NCI-H748 treated with DMSO at 0.1 percent for 48 hours (cell line): ENCODE results near the gene PHF20.
"Not testable (repeated sequence)": the region's sequence is repeated elsewhere in the genome, so short reads cannot be mapped to it uniquely, and the experiment has no call there.

Experiments
- DNase-seq: peaks from one replicate; lab custom pipeline; 2025; lab: John Stamatoyannopoulos, UW

The PHF20 gene

DNA sequence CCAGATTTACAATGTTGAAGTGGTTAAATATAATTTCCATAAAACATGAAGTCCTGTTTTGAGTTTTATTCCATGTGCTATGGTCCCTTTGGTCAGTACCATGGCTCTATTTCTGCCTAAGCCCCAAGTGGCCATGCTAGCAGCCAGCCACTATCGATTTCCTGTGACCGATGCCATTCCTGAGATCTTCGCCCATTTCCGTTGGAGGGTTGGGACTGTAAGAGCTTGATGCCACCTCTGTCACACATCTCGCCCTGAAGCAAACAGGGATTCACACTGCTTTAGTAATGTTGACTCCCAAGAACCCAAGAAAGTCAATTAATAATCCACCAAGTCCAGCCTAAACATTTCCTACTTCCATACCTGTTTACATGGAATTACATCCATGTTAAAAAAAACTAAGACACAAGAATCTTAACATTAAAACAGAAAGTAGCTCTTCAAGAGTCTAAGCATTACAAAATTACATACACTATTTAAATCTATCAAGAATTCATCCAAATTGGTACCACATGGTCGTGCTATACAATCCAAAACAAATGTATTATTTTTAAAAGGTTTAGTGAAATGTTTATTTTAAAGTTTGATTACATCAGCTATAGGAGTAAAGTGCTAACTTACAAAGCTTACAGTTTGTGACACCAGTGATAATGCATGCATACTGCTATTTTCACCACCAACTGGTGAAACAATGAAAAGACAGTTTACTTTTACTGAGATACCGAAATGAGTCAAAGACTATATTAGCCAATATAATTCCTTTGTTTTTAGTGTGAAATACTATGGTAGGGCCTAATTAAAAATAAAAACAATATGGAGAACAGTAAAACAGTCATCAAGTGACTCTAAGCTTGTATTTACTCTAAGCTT lies 32.3 kb upstream of the PHF20 start:
- no peak for DNase-seq

DNA sequence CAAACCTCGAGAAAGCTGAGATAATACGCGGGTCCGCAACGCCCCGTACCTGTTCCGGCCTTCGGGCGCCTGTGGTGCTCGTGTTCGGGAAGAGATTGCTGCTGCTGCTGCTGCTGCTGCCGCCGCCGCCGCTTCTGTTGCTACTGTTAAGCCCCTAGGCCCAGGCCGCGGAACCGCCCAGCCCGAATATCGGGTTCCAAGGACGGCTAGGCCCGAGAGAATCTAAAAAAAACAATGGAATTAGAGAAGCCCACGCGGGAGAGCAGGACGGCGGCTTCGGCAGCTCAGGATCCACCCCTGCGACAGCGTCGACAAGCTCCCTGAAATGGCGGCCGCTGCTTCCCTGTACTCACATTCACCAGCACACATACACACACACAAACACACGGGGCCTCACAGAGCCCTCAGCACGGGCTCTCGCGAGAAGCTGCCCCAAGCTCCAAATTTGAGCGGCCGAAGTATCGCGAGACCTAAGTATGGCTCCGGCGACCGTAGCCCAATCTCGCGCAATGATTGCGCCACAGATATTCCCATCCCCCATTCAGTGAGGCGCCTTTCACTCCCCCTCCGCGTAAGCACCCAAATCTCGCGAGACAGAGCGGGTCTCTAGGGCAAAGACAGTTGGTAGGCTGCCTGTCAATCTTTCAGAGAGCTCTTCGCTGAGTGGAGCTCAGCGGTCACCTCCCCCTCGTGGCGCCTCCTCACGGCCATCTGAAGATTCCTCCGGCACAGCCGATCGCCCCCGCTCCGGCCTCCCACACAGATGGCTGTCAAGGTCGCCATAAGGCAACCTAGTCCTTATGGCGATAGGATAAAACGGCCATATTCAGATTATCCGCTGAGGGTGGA lies 29.7 kb upstream of the PHF20 start, which contains the start of gene RBM39:
Gene RBM39, minus strand, starts transcription at position 369 of the 849 bp plus-strand sequence. CDS start 1,386 bp downstream, outside the sequence.
- DNase-seq: peak; percentile 98

DNA sequence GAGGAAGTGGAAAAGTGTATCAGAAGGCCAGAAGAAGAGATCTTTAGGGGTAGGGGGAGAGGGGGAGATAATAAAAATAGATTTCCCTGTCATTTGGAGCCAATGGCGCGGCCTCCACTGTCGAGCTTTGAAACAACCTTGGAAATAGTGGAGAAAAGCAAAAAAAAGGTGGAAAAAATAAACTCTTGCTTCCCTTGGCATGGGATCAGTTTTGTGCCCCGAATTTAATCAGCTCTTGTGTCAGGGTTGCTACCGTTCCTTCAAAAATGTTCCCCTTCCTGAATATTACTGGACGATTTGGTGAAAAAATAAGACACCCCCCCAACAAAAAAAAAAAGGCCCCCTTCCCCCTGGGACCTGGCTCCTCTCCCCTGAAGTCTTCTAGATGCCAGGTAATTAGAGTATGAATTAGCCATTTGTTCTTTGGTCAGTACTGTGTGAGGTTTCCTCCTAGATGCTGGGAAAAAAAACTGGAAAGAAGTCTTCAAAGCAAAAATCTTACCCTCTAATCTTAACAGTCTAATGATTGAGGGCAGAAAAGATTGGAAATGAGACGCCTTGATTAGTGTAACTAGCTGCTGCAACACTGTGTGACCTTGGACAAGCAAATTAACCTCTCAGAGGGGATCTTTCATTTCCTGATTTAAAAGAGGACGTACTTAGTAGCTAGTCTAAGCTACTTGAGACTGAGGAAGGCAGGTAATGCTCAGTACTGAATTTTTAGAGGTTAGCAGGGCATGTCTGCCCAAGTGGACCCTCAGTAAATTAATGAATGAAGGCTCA lies 28.9 kb upstream of the PHF20 start:
- peak; percentile 21 for DNase-seq

GRCh38 chr20:35743693-35744491 lies 27.9 kb upstream of the PHF20 start:
- DNase-seq: no peak

DNA sequence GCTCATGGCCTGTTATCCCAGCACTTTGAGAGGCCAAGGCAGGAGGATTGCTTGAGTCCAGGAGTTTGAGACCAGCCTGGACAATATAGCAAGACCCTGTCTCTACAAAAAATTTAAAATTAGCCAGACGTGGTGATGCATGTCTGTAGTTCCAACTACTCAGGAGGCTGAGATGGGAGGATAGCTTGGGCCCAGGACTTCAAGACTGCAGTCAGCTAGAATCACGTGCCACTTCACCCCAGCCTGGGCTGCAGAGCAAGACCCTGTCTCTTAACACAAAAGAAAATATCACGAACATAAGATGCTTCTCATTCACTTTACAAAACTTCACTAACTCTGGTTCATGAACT lies 27.3 kb upstream of the PHF20 start:
- DNase-seq: not testable (repeated sequence)

DNA sequence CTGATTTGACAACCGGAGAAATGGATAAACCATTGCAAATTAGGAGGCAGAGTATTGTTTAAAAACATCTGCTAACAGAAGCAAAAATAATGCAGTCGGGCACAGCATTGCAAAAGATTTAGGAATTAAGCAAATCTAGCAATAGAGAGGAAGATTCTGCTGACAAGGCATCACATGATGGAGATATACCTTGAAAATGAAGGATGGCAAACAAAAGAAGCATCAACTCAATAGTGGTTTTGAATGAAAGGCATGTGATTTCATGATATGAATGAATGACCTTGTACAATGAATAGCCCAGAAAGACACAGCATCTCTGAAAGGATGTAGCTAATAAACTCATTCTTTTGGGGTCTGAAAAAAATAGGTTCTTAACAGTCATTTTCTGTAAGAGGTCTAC lies 21.2 kb upstream of the PHF20 start:
- no peak for DNase-seq

DNA sequence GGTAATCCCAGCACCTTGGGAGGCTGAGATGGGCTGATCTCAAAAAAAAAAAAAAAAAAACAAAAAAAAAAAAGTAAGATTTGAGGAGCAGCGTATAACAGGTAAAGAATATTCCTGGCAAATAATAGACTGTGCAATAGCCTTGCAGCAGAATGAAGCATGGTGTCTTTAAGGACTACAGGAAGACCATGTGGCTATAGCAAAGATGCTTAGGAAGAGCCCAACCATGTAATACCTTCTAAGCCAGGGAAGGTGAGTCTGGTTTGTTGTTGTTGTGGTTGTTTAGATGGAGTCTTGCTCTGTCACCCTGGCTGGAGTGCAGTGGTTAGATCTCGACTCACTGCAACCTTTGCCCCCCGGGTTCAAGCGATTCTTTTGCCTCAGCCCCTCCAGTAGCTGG lies 15.4 kb upstream of the PHF20 start:
- no peak for DNase-seq

DNA sequence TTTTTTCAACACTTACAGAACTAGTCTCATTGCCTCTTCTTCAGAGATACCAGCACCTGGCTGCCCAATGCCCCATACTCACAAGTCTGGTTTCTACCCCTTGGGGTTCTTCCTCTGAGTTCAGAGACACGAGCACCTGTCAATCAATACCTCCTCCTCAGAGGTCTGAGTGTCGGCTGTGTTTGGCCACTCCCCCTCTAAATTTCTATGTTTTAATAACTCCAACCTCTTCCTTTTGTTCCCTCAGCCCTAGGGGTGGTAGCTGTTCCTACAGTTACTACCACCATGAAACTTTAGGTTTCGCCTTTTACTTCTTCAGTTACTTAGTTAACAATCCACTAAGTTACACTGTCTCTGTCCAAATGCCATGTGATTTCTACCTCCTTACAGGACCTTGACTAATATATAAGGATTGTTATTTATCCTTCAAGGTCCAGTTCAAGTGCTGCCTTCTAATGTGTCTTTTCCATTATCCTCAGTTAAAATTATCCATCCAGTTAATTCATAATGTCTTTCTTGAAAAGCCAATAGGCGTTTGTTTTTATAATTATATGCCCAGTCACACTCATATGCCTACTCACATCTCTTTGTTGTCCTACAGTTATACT lies 14.6 kb upstream of the PHF20 start:
- no peak for DNase-seq

DNA sequence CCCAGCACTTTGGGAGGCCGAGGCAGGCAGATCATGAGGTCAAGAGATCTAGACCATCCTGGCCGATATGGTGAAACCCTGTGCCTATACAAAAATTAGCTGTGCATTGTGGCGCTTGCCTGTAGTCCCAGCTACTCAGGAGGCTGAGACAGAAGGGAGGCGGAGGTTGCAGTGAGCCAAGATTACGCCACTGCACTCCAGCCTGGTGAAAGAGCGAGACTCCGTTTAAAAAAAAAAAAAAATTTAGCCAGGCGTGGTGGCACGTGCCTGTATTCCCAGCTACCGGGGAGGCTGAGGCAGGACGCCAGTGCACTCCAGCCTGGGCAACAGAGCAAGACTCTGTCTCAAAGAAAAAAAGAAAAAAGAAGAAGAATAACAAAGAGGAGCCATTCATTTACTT lies 10.3 kb upstream of the PHF20 start:
- DNase-seq: not testable (repeated sequence)

- no peak for DNase-seq
Observed at GRCh38 chr20:35762461-35762860, 9.4 kb upstream of the PHF20 start.

DNA sequence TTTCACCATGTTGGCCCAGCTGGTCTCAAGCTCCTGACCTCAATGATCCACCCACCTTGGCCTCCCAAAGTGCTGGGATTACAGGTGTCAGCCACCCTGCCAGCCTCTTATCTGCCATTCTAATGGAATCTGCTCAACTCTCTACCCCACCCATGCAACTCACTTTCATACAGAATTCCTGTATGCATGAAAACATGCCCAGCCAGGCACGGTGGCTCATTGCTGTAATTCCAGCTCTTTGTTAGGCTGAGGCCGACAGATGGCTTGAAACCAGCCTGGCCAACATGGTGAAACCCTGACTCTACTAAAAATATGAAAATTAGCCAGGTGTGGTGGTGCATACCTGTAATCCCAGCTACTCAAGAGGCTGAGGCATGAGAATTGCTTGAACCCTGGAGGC lies 6.9 kb upstream of the PHF20 start:
- not testable (repeated sequence) for DNase-seq

- no peak for DNase-seq
Observed at GRCh38 chr20:35766843-35767242, 5.0 kb upstream of the PHF20 start.

DNA sequence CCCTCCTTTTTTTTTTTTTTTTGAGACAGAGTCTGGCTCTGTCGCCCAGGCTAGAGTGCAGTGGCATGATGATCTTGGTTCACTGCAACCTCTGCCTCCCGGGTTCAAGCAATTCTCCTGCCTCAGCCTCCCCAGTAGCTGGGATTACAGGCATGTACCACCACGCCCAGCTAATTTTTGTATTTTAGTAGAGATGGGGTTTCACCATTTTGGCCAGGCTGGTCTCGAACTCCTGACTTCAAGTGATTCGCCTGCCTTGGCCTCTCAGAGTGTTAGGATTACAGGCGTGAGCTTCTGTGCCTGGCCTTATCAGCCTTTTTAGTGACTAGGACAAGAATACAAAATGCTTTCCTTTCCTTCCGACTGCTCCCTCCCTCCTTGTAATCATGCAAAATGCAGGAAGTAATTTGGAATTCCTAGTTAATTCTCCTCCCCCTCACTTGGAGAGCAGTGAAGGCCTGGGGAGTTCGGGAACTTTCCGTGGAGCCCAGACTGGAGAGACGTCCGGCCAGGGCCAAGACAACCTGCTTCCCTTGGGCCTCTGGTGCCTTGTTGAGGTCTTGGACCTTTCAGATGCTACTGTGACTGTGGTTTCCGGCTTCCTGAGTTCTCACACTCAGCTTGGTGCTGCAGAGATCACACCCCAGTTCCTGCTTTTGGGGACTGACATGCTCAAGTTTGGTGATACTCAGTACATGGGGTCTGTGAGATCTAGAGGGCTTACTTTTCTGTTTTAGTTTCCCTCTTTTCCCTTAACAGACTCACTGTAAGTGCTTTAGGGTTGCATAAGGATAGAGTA lies 3.9 kb upstream of the PHF20 start:
- no peak for DNase-seq

DNA sequence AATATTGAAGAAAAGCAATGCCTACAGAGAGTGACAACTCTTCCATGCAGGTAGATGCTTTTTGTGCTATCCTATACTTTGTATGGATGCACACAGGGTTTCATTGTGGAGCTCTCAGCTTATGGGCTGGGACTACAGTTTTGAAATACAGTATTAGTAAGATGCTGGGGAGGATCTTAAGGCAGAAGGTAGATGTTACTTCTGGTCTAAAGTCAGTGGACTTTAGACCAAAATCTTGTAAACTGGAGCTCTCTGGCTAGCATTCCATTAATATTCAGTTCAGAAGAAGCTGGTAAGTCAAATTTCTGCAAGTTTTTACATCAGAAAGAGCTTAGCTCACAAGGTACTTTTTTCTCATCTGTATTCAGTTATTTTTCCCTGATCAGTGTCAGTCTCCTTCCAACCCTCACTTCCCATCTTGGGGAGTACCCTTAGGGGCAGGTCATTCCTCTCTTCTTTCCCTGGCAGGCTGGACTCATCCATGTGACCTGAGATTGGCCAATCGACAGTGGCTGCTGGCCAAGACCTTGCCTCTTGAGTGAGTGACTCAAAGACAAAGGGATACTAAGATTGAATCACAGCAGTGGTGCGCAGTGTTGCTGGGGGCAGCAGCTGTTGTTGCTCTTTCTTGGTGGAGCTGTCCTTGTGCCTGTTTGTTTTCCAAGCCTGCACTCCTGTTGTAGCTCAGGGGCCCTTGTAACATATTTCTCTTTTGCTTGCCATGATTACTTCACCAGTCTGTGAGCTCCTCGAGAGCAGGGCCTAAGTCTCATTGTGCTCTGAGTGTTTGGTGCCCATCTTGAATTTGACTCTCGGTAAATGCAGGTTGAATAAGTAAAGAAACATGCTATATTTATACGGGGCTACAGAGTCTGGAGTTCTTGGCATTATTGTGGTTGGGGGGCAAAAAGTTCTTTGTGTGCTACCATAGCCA lies 2.8 kb upstream of the PHF20 start:
- DNase-seq: no peak

GRCh38 chr20:35771367-35771688 lies 487 bp upstream of the PHF20 start:
- no peak for DNase-seq

DNA sequence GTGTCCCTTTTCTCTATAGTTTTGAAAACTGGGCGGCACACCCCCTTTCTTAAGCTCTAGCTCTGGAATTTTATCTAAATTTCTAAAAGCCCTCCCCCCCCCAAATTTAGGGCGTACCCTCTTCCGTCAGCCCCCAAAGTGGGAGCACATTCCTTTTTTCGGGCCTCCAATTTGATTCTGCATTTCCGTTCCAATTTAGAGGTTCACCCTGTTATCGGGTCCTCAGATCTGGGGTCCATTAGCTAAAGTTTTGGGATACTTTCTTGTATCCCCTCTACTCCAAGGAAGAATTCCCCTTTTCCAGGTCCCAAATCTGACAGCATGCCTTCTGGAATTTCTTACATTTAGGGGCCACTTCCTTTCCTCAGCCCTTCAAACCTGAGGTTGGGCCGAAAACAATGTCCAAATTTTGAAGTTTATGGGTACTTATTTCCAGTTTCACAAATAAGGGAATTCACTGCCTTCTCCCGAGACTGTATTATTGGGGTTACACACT lies 796 bp downstream of the PHF20 start:
- DNase-seq: no peak

GRCh38 chr20:35773154-35773751 lies 1.4 kb downstream of the PHF20 start:
- DNase-seq: no peak

DNA sequence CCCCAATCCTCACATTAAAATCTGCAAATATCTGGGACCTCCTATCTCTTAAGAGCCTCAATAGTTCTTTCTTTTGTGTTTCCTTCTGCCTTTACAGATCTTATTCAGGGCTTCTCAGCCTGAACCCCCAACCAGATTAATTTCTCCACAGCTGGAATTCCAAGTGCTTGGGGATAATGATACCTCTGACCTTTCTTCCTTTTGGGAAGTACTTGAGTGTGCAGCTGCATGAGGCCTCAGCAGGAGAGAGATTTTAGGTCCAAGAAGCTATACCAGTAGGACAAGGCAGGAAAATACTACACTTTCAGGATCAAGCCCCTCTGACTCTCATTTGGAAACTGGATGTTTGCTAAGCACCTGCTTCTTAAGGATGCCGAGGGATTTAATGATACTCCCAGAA lies 2.6 kb downstream of the PHF20 start:
- no peak for DNase-seq
